IMR-90 (cell line): ENCODE measurements around the gene APCDD1. TPM values are rescaled to one million over a fixed set of nuclear protein-coding genes. Genes with fewer than 3 reads are reported as not detected.

Experiments used
- ATAC-seq: fragments of 200-7000 bp; cut with Tn5 transposase; 2 replicates; pipeline ENCODE4 v1.9.1; 2020; ENCODE audit warnings: low read depth, mild to moderate bottlenecking, moderate library complexity
- BruUV-seq: library from RNA; stranded (reverse); fragments of 400-500 nt; replicated peaks from 2 replicates; lab custom pipeline; 2021; lab: Mats Ljungman, UMichigan
- CTCF ChIA-PET: fragments of 300-600 bp; formaldehyde crosslinking; extraction: SDS; loops from one replicate; lab custom pipeline; 2021; ENCODE audit warnings: antibody characterized with exemption; lab: Yijun Ruan, JAX
- POLR2A ChIA-PET: fragments of 300-600 bp; sonication (Branson Sonifier 250); formaldehyde crosslinking; loops from one replicate; lab custom pipeline; 2022; ENCODE audit warnings: antibody characterized with exemption; ENCODE audit not compliant: unreplicated experiment; lab: Charles Lee
- DNase-seq: peaks from one replicate; pipeline ENCODE4 v3.0.0; 2013
- H2AFZ ChIP-seq: replicated peaks from 2 replicates; pipeline ENCODE3; 2013; ENCODE audit warnings: low read length, mild to moderate bottlenecking; ENCODE audit not compliant: poor library complexity
- H2AK5ac ChIP-seq: 2 replicates; pipeline ENCODE4 v1.6.1; 2013; ENCODE audit warnings: low read depth, low read length, inconsistent platforms
- H2AK9ac ChIP-seq: replicated peaks from 2 replicates; pipeline ENCODE3; 2013; ENCODE audit warnings: mild to moderate bottlenecking, low read depth, low read length, moderate library complexity; ENCODE audit not compliant: poor library complexity
- H2BK120ac ChIP-seq: 2 replicates; pipeline ENCODE4 v1.6.1; 2013; ENCODE audit warnings: low read depth, low read length, inconsistent platforms
- H2BK15ac ChIP-seq: 3 replicates; pipeline ENCODE4 v1.6.1; 2013; ENCODE audit warnings: low read depth, low read length, inconsistent platforms
- H2BK20ac ChIP-seq: 2 replicates; pipeline ENCODE4 v1.6.1; 2013; ENCODE audit warnings: low read depth, mild to moderate bottlenecking, inconsistent platforms, low read length, moderate library complexity
- H2BK5ac ChIP-seq: 2 replicates; pipeline ENCODE4 v1.6.1; 2013; ENCODE audit warnings: mild to moderate bottlenecking, low read depth, low read length, inconsistent platforms; ENCODE audit not compliant: poor library complexity, severe bottlenecking
- H3K14ac ChIP-seq: replicated peaks from 2 replicates; pipeline ENCODE4 v1.6.1; 2013; ENCODE audit warnings: low read depth, low read length, inconsistent platforms
- H3K18ac ChIP-seq: 2 replicates; pipeline ENCODE4 v1.6.1; 2013; ENCODE audit warnings: low read depth, low read length, control low read depth
- H3K23ac ChIP-seq: 2 replicates; pipeline ENCODE4 v1.6.1; 2013; ENCODE audit warnings: low read depth, low read length, inconsistent platforms
- H3K27ac ChIP-seq: 2 replicates; pipeline ENCODE4 v1.5.1; 2013; ENCODE audit warnings: mild to moderate bottlenecking, control low read depth, low read length; ENCODE audit not compliant: insufficient read depth
- H3K27me3 ChIP-seq: 2 replicates; pipeline ENCODE4 v1.6.1; 2013; ENCODE audit warnings: low read length; ENCODE audit not compliant: control insufficient read depth, insufficient read depth
- H3K36me3 ChIP-seq: 2 replicates; pipeline ENCODE4 v1.6.1; 2013; ENCODE audit warnings: low read length, mixed read lengths; ENCODE audit not compliant: control insufficient read depth, insufficient read depth
- H3K4ac ChIP-seq: 2 replicates; pipeline ENCODE4 v1.6.1; 2013; ENCODE audit warnings: low read depth, low read length, inconsistent platforms
- H3K4me1 ChIP-seq: 2 replicates; pipeline ENCODE4 v1.6.1; 2013; ENCODE audit warnings: low read length, mixed read lengths; ENCODE audit not compliant: control insufficient read depth, insufficient read depth
- H3K4me2 ChIP-seq: 2 replicates; pipeline ENCODE4 v1.6.1; 2013; ENCODE audit warnings: low read depth, mild to moderate bottlenecking, control low read depth, low read length, moderate library complexity
- H3K4me3 ChIP-seq: 2 replicates; pipeline ENCODE4 v1.5.1; 2013; ENCODE audit warnings: low read depth, mild to moderate bottlenecking, control low read depth, low read length, moderate library complexity; ENCODE audit not compliant: insufficient read depth
- H3K56ac ChIP-seq: 2 replicates; pipeline ENCODE4 v1.6.1; 2013; ENCODE audit warnings: low read length, inconsistent platforms; ENCODE audit not compliant: insufficient read depth; ENCODE audit errors: extremely low read depth
- H3K79me1 ChIP-seq, 2 experiments: 2 replicates each; pipeline ENCODE4 v1.6.1; 2013; ENCODE audit warnings: low read length in 2 of 2, inconsistent platforms in 1 of 2, low read depth in 1 of 2
- H3K9ac ChIP-seq: 2 replicates; pipeline ENCODE4 v1.6.1; 2013; ENCODE audit warnings: low read depth, low read length, control low read depth
- H3K9me1 ChIP-seq: 2 replicates; pipeline ENCODE4 v1.6.1; 2013; ENCODE audit warnings: low read length, inconsistent platforms; ENCODE audit not compliant: insufficient read depth
- H3K9me3 ChIP-seq: 2 replicates; pipeline ENCODE4 v1.6.1; 2013; ENCODE audit warnings: low read length; ENCODE audit not compliant: control insufficient read depth, insufficient read depth
- H4K20me1 ChIP-seq: 2 replicates; pipeline ENCODE4 v1.6.1; 2013; ENCODE audit warnings: low read length, inconsistent platforms; ENCODE audit not compliant: insufficient read depth
- H4K5ac ChIP-seq: 2 replicates; pipeline ENCODE4 v1.6.1; 2013; ENCODE audit warnings: mild to moderate bottlenecking, low read depth, low read length, control low read depth
- H4K8ac ChIP-seq, 2 experiments: 2 replicates each; pipeline ENCODE4 v1.6.1; 2013; ENCODE audit warnings: low read depth in 2 of 2, low read length in 2 of 2, control low read depth in 1 of 2, inconsistent platforms in 1 of 2
- H4K91ac ChIP-seq: 2 replicates; pipeline ENCODE4 v1.6.1; 2013; ENCODE audit warnings: low read depth, low read length, inconsistent platforms; ENCODE audit not compliant: insufficient read depth
- BHLHE40 ChIP-seq: fragments of 150-350 bp; IDR thresholded peaks from 2 replicates; pipeline ENCODE4 v1.6.1; 2016; ENCODE audit warnings: mild to moderate bottlenecking, low read depth, low read length
- CEBPB ChIP-seq: IDR thresholded peaks from 2 replicates; pipeline ENCODE4 v1.6.1; 2012; ENCODE audit warnings: low read depth, low read length, improper control_type of control experiment
- MXI1 ChIP-seq: IDR thresholded peaks from 2 replicates; pipeline ENCODE4 v1.6.1; 2012; ENCODE audit warnings: low read depth, mild to moderate bottlenecking, low read length, moderate library complexity, borderline replicate concordance
- USF2 ChIP-seq: fragments of 150-350 bp; IDR thresholded peaks from 2 replicates; pipeline ENCODE4 v1.6.1; 2017; ENCODE audit warnings: mild to moderate bottlenecking, antibody characterized with exemption, low read length, low read depth
- WGBS, 2 experiments: methylation state at CpG; one replicate each; pipeline versions ENCODE4 v1.1.5 to v1.1.7; 2013; ENCODE audit warnings: missing lambda C conversion rate in 2 of 2; ENCODE audit not compliant: insufficient read length in 1 of 2; ENCODE audit errors: extremely low coverage in 2 of 2; 5-methylcytosine and 5-hydroxymethylcytosine counted together
- dilution Hi-C: fragments of 300-500 bp; cut with HindIII; formaldehyde crosslinking; loops from one replicate; pipeline ENCODE4 v1.14.3; 2018; ENCODE audit warnings: low sequenced_read_pairs; ENCODE audit not compliant: unreplicated experiment
- in situ Hi-C: fragments of 300-500 bp; cut with MboI; formaldehyde crosslinking; loops from 3 replicates; pipeline ENCODE4 v1.14.3; 2019; ENCODE audit warnings: low sequenced_read_pairs, inconsistent platforms, mixed read lengths
- intact Hi-C: fragments of 100-400 bp; cut with micrococcal nuclease; formaldehyde crosslinking; loops from 2 replicates; pipeline ENCODE4 v1.10.0; 2022
- polyA plus RNA-seq, 3 experiments: library from polyadenylated mRNA; depleted of rRNA; stranded (reverse); fragments of >200 nt; gene quantifications; 2 replicates each; pipeline ENCODE4 v1.2.3, GENCODE V29; 2012; ENCODE audit warnings: low replicate concordance in 1 of 3
- total RNA-seq: library from RNA; depleted of rRNA; stranded (reverse); fragments of >200 nt; gene quantifications from 2 replicates; pipeline ENCODE4 v1.2.3, GENCODE V29; 2012

APCDD1 gene
- total and polyA plus RNA-seq, 2 of the 4 experiments (the other 2 are of a cell fraction), result 1.1 to 2.2 TPM

- no peak overlapping the region for H2AK9ac ChIP-seq
- no peak overlapping the region for H3K4me2 ChIP-seq
- dilution Hi-C loops, result no loop called here
- intact Hi-C loops, result no loop called here
- no CpG with 5 or more reads among the region's 2 CpGs for WGBS, 2 experiments
- no peak for DNase-seq
- H3K9me3 ChIP-seq, result no peaks in the 10 kb centered on the region
- H3K9me1 ChIP-seq, result peaks cover 9% of the 10 kb centered on the region
- ATAC-seq, result no peak
- no peak overlapping the region for H3K27ac ChIP-seq
- H2BK5ac ChIP-seq, result no peak overlapping the region
- no peak overlapping the region for H3K18ac ChIP-seq
- no peak overlapping the region for H4K8ac ChIP-seq
- no peak overlapping the region for H3K23ac ChIP-seq
- no TSS peak for BruUV-seq
- no peak overlapping the region for H4K5ac ChIP-seq
- TF ChIP-seq BHLHE40 (no peak), USF2 (no peak), CEBPB (peak; percentile 96), MXI1 (no peak)
- H2AFZ ChIP-seq, result no peak overlapping the region
- H2AK5ac ChIP-seq, result no peak overlapping the region
- ChIA-PET POLR2A (no interaction called here), CTCF (no interaction called here)
- H4K91ac ChIP-seq, result no peak overlapping the region
- no peak overlapping the region for H3K4me3 ChIP-seq
- peaks cover 27% of the 10 kb centered on the region for H4K20me1 ChIP-seq
- no peaks in the 10 kb centered on the region for H3K27me3 ChIP-seq
- H3K4me1 ChIP-seq, result peaks cover 5% of the 10 kb centered on the region
- H3K14ac ChIP-seq, result no peak overlapping the region
- no peak overlapping the region for H3K56ac ChIP-seq
- peaks cover 26 to 54% of the 10 kb centered on the region in 2 experiments for H3K79me1 ChIP-seq
- H2BK120ac ChIP-seq, result no peak overlapping the region
- H2BK20ac ChIP-seq, result no peak overlapping the region
- no peak overlapping the region for H3K4ac ChIP-seq
- in situ Hi-C loops, result no loop called here
- no peak overlapping the region for H2BK15ac ChIP-seq
- H3K36me3 ChIP-seq, result peaks cover 4% of the 10 kb centered on the region
- no peak overlapping the region for H3K9ac ChIP-seq
Measured at GRCh38 chr18:10533111-10533510, 78.7 kb downstream of the APCDD1 start.
